ENCODE results near the gene CBLB.
"Not testable (repeated sequence)": the region's sequence is repeated elsewhere in the genome, so short reads cannot be mapped to it uniquely, and the experiment has no call there.

CBLB gene

DNA sequence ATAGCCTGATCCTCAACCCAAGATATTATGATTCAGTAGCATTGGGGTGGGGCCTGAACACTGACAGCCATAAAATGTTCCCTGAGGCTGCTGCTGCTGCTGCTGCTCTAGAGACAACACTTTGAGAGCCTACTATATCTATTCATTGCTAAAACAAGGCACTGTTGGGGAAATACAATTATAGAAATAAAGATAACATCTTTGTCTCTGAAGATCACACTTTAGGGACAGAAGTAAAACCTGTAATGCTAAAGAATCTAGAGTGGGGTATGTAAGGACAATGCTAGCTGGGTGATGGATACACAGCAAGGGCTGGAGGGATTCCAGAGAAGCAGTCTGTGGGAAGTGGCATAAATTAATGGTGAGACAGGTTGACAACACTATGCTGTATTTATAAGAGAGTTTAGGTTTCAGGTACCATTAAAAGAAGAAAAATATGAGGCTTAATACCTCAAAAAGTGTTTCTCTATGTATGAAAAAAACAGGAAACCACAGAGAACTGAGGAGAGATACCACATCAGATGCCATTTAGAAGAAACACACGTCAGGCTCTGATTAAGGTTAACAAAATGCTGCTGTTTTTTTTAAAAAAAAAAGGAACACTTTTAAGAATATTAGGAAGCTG is 115.9 kb downstream of the CBLB start:
- no peak for DNase-seq (ENCODE audit: low spot score)

GRCh38 chr3:105747696-105748095 is 121.1 kb downstream of the CBLB start:
- DNase-seq (ENCODE audit: low spot score): no peak

GRCh38 chr3:105747060-105747541 is 121.7 kb downstream of the CBLB start:
- DNase-seq (ENCODE audit: low spot score): no peak

DNA sequence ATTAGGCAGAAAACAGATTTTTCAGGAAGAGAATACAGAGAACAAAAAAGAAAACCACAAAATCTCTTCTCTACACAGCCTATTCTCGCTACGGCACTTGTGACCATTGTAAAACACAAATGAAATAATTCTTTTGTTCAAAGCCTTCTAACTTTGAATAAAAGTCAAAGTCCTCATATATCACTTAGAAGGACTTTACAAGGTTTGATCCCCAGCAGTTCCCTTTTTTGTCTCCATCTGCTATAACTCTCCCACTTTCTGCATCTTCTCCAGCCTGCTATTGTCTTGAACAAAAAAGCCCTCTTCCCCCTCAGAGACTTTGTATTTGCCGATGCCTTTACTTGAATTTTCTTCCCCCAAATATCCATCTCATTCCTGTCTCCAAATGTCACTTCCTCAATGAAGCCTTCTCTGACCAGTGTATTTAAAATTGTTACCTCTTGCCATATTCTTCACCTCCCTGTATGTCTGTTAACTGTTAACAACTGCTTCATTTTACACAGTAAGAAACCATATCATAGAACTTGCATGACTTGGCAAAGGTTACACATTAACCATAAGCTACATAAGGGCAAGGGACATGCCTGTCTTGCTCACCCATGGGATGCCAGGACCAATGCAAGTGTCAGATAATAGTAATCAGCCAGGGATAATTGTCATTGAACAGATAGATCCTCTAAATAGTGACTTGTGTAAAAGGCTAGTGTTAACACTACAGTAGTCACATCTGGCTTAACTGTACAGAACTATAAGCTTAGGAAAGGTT is 122.4 kb downstream of the CBLB start:
- DNase-seq (ENCODE audit: low spot score): no peak

GRCh38 chr3:105745046-105745445 is 123.8 kb downstream of the CBLB start:
- DNase-seq (ENCODE audit: low spot score): no peak

DNA sequence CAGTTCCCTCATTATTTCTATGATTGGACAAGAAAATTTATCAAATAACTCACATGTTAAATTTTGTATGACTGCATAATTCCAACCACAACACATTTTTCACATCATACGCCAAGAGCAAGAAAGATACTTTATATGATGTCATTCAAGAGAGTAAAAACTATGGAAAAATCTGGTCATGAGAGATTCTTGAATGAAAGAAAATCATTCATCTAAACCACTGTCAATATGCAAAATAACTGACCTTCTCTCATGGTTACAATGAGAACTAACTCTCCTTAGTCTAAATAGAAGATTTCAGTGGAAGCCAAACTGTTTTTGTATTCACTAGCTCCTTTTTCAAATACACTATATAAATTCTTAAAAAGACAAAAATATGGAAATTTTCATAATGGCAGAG is 124.6 kb downstream of the CBLB start:
- no peak for DNase-seq (ENCODE audit: low spot score)

- DNase-seq (ENCODE audit: low spot score): no peak
Observed at GRCh38 chr3:105733356-105733755, 135.5 kb downstream of the CBLB start.

- DNase-seq (ENCODE audit: low spot score): no peak
Observed at GRCh38 chr3:105731686-105732085, 137.1 kb downstream of the CBLB start.

DNA sequence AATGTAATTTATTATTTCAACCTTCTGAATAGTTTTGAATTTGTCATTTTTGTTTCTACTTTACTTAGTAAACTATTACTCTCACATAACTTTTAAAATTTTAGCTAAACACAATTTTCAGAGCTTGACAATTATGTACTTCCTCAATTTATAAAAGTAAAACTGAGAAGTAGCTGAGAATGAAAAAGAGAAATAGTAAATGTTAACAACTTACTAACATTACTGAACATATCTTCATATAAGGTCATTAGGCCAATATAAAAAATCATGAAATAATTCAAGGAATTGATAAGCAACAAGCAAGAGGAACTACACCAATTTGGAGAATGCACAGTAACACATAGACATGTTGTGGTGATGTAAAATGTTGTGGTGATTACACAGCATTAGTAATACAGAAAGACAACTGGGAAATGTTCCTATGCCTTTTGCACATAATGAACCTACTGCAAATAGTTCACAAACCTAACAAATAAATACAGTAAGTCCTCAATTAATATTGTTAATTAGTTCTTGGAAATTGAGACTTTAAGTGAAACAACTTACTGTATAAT is 137.9 kb downstream of the CBLB start:
- DNase-seq (ENCODE audit: low spot score): no peak

DNA sequence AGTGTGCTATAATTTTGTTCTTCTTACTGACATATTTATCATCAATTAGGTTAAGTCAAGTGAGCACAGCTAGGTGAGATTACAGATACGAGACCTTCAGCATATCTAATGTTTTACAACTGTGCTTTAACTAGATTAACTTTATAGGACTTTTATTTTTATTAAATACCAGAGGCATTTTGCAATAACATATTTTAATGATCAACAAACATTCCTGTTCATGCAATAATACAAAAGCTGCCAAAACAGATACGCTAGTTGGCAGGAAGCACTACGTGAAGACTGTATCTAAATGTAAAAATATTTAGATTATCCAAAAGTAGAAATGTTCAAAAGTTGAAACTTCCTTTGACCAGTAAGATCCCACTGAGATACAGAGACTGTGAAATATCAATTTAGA is 139.1 kb downstream of the CBLB start:
- DNase-seq (ENCODE audit: low spot score): no peak

DNA sequence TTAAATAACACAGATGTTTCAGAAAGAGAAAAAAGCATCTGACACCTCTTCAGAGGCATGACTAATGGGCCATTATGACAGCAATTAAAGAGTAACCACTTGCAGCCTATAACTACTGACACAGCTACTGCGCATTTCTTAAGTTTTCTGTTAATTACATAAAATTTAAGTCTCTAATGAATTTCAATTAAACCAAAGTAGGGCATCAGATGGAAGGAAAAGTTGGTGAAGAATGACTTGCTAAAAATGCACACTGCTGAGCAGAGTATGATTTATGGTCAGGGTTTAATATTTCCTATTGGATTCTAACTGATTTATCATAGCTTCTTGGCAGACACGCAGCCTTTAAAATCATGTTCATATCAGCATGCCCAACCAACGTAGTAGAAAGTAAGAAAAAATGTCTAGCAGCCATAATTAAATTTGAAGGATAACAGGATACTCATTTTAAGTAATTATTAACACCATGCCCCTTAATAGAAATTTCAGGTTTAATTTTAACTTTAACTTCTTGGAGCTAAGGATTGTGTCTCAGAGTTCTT is 140.0 kb downstream of the CBLB start:
- DNase-seq (ENCODE audit: low spot score): no peak

GRCh38 chr3:105727036-105727435 is 141.8 kb downstream of the CBLB start:
- not testable (repeated sequence) for DNase-seq (ENCODE audit: low spot score)

GRCh38 chr3:105722943-105723556 is 145.8 kb downstream of the CBLB start:
- no peak for DNase-seq (ENCODE audit: low spot score)

DNA sequence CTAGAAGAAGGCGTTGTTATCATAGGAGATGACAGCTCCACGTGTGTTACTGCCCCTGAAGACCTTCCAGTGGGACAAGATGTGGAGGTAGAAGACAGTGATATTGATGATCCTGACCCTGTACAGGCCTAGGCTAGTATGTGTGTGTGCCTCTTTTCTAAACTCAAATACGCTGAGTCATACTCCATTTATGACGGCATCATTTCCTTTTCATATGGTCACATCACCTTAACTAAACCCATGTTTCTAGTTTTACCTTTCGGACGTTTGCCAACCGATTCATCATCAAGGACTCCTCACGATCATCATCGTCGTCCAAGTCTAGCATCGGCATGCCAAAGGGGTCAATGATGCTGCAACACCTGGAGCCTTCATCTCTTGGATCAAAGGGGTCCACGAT is 149.0 kb downstream of the CBLB start:
- DNase-seq (ENCODE audit: low spot score): no peak

- no peak for DNase-seq (ENCODE audit: low spot score)
Observed at GRCh38 chr3:105715372-105715771, 153.4 kb downstream of the CBLB start.

DNA sequence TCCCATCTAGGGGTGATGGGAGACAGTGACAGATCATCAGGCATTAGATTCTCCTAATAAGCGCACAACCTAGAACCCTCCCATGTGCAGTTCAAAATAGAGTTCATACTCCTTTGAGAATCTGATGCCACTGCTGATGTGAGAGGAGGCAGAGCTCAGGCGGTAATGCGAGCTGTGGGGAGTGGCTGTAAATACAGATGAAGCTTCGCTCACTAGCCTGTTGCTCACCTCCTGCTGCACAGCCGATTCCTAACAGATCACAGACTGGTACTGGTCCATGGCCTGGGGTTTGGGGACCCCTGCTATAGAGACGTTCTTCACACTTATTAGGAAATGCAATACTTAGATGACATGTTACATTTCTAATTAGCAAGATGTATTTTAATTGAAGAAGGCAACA is 154.4 kb downstream of the CBLB start:
- no peak for DNase-seq (ENCODE audit: low spot score)

DNA sequence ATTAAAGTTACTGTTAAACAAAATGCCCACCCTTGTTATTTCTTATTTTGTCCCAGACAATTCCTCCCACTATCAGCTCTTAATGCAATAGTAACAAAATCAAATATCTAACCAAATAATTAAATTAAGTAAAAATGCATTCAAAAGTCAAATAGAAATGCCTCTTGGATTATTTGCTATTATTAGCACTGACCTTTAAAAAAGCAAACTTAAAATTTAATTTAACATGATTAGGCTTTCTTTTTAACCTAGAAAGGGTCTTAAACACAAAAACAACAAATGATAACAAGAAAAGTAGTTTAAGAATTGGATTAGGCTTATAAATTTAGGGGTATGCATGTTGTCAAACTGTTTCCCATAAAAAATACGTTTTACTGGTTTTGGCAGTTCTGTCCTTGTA is 159.8 kb downstream of the CBLB start:
- no peak for DNase-seq (ENCODE audit: low spot score)

DNA sequence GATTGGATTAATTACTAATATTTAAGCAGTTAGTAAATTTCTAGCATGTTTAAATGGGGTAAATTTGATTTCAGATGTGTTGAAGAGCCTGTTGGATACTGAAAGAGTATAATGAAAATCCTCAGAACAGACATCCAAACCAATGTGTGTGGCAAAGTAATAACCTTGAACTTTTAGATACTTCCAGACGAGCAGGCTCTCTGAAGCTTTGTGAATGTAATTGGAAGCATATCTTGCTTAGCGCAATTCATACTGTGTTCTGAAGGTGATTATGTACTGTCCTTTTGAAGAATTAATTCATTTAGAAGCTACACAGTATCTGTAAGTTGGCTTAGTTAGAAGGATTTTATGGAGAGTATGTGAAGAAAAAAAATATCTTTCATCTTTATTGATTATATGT is 161.8 kb downstream of the CBLB start:
- DNase-seq (ENCODE audit: low spot score): no peak

DNA sequence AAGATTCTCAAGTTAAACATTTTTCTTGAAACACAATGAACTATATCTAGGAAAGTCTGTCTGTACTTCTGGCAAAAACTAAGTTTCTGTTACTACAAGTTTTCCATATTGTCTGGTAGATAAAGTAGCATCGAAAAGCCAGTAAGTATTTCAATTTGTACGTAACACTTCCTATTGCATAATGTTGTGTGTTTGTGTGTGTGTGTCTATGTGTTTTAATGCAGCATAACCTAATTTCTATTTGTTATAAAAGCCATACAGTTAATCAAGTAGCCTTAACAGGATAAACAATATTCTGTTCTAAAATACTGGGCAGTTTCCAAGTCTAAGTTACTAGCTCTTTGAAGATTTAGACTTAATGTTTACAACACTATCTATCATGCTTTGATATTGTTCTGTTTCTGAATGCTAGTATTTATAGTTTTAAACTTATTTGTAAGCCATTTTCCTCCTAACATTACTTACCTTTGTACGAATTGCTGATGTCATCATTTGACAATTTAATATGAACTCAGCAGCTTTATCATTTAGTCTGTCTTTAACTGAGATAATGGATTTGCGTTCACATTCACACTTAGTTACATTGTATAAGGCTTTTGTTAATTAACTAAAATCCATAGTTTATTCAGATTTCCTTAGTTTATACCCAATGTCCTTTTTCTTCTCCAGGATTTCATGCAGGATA is 163.9 kb downstream of the CBLB start:
- no peak for DNase-seq (ENCODE audit: low spot score)

DNA sequence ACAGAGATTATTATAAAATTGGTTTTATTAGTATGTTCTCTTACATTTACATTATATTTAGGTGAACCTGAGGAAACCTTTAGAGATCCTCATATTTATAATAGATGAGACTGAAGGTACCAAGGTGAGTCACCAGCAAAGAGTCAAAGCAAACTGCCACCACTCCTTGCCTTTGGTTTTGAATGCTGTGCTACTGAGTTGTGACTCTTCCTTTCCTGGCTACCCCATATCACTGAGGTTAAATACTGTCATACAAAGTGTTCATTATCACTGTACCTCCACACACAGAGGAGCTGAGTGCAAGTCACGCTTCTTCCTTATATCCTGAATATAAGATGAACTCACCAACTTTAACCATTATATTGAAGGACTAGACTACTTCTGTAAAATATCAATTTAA is 168.2 kb downstream of the CBLB start:
- DNase-seq (ENCODE audit: low spot score): no peak

DNA sequence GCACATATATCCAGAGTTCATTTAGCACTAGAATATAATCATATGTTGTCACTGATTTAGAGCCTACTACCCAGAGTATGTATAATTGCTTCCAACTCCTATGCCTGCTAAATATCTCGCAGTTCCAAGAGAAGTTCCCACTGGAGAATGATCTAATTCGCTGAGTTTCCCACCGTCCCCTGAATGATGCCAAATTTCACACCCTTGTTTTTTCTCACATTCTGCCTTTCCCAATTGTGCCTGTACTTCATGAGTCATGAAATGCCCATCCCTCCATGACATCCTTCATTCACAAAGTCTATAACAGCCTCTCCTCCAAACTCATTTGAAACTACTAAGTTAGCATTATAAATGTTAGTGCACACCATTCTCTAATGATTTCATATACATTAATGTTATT is 177.2 kb downstream of the CBLB start:
- no peak for DNase-seq (ENCODE audit: low spot score)

DNA sequence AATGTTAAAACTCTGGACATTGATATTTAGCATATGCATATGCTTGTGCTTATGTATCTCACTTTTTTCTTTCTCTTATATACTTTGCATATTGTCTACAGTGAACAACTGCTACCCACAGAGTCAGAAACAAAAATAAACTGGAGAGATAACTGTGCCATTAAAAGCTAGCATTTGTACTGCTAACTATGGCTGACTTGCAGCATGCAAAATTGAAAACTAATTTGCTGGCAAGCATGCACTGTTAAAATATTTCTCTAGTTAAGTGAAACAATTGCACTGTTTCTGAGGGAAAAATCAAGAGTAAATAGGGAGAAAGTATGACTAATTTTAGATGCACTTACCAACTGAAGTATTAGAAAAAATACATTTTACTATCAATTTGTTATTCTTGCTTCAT is 177.8 kb downstream of the CBLB start:
- DNase-seq (ENCODE audit: low spot score): no peak
